Glomerular visceral epithelial cell (primary cell): ENCODE results near the gene RAB17.

Source experiments
- DNase-seq: peaks from one replicate; pipeline ENCODE4 v3.0.0-alpha.2; 2016; ENCODE audit errors: extremely low spot score

The RAB17 gene

DNA sequence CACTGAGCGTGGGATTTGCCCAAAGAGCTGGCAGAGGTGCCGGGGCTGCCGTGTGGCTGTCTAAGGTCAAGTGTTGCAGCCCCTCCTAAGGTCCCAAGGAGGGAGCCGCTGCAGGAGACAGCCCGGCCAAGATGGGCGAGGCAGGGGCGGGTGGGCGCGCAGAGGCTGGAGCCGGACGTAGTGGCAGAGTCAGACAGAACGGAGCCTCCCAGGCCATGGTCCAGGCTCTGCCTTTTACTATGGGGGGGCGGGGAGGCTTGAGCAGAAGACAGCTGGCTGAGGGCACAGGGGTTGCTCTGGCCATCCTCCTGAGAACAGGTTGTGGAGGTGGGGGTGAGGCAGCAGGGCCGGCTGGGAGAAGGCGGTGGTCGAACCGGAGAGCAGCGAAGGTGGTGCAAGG is 51.6 kb downstream of the RAB17 start:
- DNase-seq, result no peak

DNA sequence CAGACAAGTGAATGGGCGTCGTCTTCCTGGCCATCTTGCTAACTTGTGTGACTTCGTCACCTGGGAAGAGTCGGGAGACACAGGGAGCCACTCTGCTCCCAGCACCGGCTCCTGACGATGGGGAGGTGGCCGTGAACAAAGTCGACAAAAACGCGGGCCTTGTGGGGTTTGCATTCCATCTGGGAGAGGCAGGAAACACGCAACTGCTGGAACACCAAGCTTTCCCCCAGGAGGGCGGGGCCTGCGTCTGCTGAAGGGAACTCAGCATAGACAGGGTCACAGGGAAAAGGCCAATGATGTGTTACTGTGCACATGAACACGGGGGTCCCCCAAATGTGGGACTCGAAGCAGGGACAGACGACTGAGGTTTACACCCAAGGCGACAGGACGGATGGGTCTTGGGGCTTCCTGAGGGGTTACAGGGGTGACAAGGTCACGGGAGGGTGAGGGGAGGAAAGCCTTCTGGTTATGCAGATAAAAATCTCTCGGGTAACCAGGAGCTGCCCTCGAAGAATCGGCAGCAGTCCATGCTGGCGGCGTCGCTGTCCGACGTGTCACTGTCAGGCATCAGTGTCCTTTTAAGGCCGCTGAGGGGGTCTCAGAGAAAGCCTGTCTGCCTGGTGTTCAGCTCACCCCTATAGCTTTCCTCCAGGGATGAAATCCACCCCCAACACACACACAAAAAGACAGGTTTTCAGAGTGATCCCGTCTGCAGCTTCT is 52.4 kb downstream of the RAB17 start:
- no peak for DNase-seq

DNA sequence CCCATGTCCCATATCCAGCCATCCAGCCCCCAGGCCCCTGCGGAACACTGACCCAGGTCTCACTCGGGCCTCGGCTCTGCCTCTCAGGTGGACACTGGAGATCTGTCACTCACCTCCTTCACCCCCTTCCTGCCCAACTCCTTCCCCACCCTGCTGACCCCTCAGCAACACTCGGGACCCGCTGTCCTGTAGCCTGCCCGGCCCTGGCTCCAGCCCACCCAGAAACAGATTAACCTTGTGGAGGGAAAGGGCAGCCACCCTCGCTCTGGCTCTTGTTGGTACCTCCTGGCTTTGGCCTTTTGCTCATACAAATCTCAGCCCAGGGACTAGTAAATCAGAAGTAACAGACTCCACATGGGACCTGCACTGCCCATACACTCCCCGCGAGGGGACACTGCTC is 53.9 kb downstream of the RAB17 start:
- DNase-seq, result no peak

DNA sequence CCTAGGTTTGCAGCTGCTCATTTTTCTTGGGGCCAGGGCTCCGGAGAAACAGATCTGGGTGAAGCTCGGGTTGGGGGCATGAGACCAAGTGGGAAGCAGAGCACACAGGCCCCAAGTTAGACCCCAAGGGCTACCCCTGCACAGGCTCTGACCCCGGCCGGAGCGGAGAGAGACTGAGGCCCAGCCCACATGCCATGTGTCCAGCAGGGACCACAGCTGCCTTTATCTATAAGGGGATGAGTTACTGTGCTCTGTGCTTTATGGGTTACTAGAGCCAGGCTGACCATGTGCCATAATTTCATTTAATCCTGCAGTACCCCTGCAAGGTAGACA is 54.5 kb downstream of the RAB17 start:
- DNase-seq, result no peak

DNA sequence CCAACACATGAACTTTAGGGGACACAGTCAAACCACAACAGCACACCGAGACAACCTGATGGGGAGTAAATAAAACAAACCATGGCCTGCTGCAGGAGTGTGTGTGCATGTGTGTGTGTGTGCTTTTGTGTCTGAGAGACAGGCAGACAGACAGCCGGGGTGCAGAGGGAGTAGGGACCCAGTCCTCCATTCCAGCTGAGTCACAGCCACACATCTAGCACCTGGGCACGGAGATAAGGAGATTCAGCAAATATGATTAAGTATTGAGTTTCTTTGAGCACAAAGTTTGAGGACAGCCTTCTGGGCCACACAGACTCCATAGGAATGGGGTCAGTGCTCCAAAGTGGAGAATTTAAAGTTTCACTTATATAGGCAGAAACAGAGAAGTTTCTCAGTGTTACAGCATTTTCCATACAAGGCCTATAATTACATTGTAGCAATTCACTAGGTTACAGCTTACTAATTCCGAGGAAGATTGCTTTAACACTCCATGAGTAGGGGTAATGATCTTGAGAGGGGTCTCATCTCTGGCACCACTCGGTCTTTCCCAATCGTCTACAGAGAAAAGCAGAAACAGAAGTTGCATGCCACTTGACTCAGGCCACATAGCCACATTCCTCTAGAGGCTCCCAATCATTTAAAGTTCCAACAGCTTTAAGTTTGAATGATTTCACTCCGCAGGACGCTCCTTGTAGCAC is 55.0 kb downstream of the RAB17 start:
- DNase-seq, result no peak

DNA sequence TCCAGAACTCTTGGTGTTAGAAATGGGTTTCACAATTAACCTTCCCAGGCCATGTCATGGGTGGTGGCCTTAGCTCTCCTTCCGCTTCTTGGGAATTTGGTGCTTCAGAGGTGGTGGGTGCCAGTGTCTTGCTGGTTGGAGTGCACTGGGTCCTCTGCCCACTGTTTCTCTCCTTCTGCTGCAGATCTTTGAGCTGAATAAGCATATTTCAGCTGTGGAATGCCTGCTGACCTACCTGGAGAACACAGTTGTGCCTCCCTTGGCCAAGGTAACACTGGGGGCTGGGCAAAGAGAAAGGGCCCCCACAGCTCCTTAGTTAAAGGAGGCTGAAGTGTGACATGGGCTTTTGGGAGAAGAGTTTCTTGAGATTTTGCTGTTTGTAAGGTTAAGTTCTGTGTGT is 56.2 kb downstream of the RAB17 start:
- no peak for DNase-seq

DNA sequence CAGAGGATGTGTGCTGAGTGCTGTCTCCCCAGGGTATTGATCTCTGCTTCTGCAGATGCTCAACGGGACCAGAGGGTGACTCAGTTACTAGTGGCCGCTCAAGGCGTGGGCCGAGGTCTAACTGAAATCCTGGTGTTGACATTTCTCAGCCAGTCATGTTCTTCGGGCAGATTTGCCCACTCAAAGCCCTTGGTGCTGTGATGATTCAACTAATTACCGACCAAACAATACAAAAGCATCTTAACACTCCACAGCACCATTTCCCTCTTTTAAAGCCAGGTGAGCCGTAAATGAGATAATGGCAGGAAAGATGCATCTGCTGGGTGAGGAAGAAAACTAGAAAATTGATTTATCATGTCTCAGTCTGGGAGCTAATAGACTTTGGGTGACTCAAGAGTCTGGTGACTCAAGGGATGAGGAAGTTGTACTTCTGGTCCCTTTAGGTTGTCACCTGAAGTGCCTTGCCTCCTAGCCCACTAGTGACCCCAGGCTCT is 56.8 kb downstream of the RAB17 start:
- DNase-seq, result no peak

DNA sequence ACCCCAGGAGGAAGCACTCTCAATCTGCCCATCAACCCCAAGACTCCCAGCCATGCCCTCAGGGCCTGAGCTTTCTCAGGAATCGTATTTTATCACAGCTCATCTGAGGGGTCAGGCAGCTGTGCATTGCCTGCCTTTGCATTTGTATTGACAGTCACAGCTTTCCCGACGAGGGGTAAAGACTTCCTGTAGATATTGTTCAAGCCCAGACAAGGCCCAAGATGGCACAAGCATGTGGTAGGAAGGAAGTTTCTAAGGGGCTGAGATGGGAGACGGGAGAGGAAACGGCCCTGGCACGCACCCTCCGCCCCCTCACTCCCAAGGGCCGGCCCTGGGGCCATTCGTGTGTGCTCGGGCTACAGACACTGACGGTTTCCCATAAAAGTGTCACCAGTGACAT is 58.4 kb downstream of the RAB17 start:
- DNase-seq, result no peak

DNA sequence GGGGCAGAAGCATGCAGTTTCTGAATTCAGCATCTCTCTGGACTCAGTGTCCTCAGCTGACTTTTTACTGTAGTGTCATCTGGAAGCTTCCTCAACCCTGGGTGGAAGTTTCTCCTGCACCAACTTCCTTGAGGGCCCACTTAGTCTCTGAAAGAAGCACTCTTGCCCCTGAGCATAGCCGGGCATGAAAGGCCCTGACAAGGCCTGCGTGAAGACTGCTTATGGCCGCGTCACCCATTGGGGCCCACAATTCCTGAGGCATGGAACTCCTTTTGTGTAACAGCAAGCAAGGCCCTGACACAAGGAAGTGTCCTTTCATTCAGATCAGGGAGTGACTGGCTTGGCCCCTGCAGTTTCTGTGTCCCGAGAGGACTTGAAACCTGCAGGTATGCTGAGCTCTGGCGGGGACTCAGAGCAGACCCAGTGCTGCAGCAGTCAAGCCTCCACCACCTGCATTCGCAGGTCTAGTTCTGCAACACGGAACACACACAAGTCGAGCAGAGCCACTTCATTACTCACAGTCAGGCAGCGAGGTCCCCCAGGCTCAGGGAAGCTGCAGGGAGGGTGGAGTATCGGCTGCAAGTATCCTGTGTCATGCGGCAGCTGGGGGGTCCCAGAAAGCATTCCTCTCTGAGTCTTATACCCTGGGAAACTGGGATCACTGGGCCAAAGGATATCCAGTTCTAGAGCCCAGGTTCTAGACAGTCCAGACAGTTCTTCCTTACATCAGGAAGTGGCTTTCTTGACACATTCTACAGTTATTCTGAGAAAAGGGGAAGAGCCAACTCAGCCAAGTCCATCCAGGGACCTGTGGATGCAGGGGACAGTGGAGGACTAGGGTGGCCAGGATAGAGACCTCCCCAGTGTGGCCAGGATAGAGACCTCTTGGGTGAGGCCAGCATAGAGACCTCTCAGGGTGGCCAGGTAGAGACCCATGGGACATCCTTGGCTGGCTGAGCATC is 59.8 kb downstream of the RAB17 start:
- DNase-seq, result no peak

DNA sequence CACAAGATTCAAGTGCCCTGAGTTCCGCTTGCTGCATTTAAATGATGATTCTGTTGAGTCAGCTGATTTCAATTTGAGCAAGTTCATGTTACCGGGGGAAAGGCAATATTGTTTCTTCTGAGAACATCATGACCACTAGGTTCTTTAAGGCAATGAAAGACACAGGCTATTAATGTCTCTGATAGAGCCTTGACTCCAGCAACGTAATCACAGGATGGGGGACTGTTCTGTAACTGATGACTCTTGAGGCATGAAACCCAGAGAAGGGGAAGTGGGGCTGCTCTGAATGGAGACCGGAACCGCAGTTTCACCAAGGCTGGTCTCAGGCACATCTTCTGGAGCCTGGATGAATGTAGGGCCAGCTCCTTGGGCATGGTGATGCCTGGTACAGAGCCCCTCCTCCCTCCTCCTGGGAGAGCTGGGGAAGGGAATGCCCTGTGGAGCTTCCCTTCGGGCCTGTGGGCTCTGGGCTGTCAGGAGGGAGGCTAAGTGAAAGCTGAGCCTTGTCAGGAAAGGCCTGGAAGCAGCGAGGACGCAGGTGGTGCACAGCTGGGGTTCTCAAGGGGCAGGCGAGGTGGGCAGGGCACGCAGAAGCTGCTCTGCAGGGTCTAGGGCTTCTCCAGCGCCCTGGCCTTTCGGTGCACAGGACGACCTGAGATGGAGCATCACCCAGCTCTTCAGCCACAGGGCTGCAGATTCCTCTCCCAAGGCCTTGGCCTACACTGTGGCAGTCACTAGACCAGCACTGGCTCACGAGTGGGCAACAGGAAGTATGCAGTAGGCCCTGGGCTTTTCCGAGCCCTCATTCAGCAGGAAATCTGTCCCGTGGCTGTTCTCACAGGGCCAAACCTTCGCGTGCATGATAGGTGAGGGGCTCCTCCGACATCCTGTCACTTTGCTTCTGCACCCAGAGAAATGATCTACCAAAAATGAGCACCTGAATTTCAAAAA is 60.8 kb downstream of the RAB17 start:
- DNase-seq, result no peak

DNA sequence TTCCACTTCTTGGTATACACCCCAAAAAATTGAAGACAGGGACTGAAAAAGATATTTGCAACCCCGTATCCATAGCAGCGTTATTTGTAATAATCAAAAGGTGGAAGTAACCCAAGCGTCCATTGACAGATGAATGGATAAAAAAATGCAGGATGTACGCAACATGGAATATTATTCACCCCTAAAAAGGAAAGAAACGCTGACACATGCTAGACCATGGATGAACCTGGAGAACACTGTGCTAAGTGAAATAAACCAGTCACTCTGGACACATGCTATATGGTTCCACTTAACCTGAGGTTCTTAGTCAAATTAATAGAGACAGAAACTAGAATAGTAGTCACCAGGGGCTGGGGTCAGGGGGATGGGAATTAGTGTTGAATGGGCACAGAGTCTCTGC is 62.8 kb downstream of the RAB17 start:
- DNase-seq, result no peak

DNA sequence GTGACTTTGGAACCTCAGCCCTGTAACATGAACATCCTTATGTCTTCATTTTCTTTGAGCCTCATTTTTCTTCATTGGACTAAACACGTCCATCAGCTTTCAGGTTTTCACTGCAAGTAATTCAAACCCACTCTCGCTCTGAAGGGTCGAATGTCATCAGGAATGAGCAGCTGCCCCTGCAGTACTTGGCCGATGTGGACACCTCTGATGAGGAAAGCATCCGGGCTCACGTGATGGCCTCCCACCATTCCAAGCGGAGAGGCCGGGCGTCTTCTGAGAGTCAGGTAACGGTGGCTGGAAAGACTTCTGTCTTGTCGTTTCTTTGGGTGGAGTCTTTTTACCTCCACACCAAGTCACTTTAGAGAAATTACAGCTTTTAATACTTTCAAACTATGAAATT is 63.3 kb downstream of the RAB17 start:
- no peak for DNase-seq

DNA sequence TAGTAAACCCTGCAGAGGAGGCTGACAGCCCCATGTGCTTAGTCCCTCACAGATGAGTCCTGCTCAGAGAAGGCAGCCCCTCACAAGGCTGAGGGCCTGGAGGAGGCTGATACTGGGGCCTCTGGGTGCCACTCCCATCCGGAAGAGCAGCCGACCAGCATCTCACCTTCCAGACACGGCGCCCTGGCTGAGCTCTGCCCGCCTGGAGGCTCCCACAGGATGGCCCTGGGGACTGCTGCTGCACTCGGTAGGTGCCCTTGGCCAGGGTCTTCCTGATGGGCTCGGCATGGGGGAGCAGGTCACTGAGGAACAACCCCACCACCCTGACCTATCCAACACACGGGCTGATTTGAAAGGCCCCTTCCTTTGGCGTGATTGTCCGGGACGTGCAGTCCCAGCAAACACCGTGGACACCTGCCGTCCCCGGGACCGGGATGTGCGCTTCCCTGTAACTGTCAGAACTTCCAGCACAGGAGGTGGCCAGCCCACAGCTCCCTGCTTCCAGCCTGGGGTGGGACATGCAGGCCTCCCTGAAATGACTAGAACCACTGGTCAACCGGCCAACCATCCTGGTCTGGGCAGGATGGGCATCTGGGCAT is 64.9 kb downstream of the RAB17 start:
- DNase-seq, result no peak

DNA sequence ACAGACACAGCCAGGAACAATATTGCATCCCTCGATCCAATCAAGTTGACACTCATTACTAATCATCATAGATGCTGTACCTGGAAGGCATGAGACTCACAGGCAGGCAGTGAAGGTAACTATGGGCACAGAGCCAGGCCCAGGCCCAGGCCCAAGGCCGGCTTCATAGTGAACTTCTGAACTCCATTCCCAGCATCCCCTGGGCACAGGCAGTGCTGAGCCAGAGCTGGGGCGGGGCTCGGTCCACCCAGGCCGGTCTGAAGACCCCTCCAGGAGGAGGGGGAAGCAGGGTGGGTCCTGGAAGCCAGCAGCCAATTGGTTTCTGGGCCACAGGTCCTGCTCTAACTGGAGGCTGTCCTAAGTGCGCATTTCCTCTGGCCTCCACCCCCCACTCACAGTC is 65.9 kb downstream of the RAB17 start:
- no peak for DNase-seq
